A204.1 (cell line): ENCODE data around the gene PRKAR1B.

Experiments used
- FAIRE-seq: peaks from 2 replicates; lab custom pipeline; 2012; peaks lifted over from hg19 to GRCh38; lab: Jason Lieb, UNC

The PRKAR1B gene

DNA sequence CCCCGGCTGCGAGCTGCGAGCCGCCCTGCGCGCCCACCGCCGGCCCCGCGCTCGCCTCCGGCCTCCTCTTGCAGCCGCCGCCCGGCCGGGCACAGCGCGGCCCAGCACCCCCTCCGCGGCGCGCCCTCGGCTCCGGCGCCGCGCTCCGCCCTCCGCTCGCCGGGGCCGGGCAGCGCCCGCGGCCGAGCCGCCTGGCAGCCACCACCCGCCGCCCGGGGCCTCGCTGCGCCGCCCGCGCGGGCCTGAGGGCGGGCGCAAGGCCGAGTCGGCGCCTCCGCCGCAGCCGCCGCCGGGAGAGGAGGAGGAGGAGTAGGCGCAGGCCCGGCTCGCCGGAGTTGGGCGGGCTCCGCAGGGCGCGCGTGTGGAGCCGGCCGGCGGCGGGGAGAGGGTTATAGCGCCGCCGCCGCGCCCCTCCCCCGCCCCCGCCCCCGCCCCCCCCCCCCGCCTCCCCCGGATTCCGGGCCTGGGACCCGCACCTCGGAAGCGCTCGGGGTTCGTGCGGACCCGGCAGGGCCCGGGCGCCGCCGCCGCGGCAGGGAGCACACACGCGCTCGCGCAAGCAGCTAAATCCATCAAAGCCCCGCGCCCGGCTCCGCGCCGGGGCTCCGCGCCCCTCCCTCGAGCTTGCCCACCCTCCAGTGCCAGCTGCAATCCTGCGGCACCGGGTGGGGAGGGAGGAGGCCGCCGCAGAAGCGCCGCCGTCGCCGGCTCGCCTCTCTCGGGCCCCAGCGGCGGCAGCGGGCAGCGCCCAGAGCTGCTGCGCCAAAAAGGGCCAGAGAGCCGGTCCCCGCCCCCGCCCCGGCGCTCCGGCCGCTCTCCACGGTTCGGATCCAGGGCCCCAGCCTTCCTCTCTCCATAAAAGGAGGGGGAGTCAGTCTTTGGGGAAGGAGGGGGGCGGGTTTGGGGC, 207.3 kb downstream of the PRKAR1B start, which contains the start of gene PDGFA:
Gene PDGFA (minus strand): TSS at position 363 of the 907 bp plus-strand sequence. CDS start 845 bp downstream, outside the sequence.
- no peak for FAIRE-seq

- no peak for FAIRE-seq
Observed at GRCh38 chr7:518630-519483, 208.2 kb downstream of the PRKAR1B start.

DNA sequence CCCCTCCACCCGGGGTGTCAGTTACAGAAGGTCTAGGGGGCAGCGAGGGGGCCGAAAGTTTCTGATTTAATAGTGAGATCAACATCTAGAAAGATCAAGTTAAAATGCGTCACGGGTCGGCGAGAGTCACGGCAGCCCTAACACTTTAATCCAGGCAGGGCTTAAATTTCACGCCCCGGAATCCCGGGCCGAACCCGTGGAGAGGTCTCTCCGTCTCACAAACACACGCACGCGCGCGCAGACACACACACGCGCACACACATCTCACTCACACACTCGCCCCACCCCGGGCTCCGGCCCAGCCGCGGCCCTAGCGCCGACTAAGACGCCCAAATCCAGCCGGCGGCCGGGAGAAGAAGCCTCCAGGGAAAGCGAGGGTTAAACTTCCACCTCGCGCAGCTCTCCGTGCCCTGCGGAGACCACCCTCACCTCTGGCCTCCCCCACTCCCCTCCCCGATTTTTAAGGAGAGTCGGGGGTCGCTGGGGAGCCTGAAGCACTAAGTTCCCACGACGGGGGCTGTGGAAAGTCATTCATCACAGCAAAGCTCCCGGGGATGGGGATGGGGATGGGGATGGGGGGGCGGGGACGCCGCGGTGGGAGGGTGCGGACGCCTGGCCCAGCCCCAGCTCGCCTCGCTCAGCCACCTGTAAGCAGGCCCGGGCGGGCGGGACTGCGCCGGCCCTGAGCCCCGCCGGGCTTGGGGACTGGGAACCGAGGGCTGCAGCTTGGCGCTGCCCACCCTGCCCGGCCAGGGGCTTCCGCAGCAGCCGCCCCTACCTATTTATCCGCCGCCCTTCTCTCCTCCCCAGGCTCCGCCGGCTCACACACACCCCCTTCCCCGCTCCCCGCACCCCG, 209.1 kb downstream of the PRKAR1B start:
- no peak for FAIRE-seq

DNA sequence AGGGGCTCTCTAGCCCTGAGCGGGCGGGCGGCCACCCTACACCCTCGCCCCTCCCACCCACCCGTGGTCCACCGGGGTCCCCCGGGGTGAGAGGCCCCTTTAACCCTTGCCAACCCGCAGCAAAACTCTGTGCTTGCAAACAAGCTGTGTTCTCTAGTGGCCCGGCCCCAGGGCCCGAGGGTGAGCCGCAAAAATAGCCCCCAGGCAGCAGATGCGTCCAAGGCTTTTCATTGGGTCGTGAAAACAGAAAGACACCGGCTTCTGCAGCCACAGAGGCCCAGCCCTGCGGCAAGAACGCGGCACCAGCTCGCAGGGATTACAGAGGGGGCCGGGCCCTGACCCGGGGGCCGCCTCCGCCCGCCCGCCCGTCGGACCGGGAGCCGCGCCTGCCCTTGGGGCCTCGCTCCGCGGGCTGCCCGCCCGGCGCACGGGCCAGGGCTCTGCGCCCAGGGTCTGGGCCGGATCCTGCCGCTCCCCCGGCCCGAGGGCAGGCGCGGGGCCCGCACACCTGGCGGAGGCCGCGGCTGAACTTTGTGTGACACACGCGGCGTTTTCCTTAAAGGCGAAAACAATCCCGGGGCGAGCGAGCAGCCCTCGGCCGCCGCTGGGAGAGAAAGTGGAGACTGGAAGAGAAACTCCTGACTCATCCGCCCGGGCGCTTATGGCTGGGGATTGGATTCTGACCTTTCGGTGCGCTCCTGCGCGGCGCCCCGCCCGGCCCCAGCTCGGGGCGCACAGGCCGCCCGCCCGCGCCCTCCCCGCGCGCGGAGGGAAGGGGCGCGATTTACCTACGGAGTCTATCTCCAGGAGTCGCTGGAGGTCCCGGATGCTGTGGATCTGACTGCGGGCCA, 210.2 kb downstream of the PRKAR1B start:
- no peak for FAIRE-seq

DNA sequence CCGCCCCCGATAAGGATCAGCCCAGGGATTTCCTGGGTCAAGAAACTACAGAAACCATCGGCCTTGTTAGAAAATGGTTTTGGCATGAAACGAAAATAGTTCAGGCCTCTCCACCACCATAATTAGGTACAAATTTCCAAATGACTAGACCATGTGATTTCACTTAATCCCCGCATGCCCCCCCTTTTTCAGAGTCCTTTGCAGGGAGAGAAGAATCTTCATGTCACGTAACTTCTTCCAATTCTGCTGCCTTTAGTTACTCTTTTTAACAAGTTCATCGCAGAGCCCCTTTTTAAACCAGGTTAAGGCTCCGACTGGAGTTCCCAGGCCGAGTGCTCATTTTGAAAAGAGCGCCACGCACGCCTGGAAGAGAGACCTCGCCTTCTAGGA, 210.9 kb downstream of the PRKAR1B start:
- FAIRE-seq, result no peak

DNA sequence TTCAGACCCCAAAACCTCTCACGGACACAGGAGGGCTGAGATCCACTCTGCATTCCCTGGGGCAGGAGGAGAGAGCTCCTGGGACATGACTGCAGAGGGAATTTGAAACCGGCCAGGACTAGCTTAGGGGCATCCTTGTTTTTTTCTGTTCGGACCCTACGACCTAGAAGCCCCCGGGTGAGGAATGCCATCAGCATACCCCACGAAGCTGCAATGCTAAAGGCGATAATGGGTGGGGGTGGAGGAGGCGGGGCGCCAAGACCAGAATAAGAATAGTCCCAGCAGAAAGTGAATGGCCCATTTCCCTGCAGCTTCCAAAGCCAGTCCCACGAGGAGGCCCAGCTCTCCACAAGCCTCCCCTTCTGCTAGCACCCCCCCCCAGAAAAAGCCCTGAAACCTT, 211.5 kb downstream of the PRKAR1B start:
- FAIRE-seq, result no peak

- no peak for FAIRE-seq
Observed at GRCh38 chr7:514651-515598, 212.2 kb downstream of the PRKAR1B start.

- FAIRE-seq, result no peak
Observed at GRCh38 chr7:514242-514641, 212.8 kb downstream of the PRKAR1B start.

DNA sequence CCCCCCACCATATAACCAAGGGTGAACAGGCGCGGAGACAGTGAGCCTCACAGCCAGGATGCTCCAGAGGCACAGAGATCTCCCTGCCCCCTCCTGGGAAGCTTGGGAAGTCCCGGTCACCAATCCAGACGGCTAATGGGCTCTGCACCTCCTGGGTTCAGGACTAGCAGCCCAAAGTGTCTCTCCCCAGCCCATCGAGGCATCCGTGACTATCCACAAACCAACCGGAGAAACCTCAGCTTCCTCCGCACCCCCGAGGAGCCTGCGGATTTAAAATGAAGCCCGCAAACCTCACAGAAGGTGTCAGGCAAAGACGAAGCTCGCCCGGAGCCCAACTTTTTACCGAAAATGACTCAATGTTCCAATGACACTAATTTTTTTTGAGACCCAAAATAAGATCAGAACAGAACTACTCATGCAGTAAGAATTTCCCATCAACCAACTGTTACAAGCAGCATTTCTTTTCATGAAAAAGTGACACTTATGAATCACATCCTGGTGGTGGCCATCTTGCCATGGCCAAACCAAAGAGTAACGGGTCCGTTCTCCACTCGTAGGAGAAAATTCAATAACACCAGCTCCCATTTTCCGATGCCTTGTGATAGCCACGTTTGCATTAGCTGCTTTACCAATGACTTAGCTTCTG, 213.4 kb downstream of the PRKAR1B start:
- no peak for FAIRE-seq

DNA sequence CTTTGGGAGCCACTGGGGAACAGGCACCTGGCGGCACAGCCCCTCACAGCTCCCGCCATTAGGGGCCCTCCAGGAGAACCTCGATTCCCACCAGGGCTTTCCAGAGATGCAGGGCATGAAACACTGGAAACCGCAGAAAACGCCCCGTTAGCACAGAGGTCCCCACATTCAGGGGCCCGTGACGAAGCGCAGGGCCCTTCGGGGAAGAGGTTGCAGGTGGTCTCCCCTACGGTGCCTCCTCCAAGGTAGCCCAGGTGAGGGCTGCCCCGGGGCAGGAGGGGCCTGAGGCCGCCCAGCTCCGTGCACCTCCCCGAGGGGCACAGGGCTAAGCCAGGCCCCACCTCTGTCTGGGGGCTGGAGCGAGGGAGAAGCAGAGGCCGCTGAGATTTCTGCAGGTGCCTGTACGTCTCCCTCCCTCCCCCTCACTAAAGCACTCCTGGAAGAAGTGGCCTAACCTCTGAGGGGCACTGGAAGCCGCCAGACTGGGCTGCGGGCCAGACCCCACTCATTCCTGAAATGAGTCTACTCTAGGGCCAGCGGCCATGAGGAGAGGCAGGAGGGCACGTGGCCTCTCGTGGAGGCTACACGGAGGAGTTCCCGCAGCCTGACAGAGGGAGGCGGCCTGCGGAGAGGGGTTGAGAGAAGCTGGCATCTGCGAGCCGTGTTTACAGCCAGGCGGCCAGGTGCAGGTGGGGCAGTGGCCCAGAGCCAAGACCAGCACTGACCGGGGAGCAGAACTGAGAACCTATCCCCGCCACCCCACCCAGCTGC, 214.4 kb downstream of the PRKAR1B start:
- no peak for FAIRE-seq

DNA sequence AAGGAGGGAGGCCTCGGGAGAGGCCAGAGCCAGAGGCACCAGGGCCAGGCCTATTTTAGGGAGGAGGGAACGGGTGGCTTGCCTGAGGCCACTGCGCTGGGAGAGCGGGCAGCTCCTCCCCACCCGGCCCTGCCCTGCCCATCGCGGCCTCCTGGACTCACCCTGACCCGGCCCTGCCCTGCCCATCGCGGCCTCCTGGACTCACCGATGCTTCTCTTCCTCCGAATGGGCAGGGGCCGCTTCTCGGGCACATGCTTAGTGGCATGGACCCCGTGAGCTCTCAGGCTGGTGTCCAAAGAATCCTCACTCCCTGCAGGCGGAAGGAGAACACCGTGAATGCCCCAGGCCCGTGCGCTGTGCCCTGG, 215.0 kb downstream of the PRKAR1B start:
- FAIRE-seq, result no peak

GRCh38 chr7:511476-512145, 215.5 kb downstream of the PRKAR1B start:
- FAIRE-seq, result no peak

DNA sequence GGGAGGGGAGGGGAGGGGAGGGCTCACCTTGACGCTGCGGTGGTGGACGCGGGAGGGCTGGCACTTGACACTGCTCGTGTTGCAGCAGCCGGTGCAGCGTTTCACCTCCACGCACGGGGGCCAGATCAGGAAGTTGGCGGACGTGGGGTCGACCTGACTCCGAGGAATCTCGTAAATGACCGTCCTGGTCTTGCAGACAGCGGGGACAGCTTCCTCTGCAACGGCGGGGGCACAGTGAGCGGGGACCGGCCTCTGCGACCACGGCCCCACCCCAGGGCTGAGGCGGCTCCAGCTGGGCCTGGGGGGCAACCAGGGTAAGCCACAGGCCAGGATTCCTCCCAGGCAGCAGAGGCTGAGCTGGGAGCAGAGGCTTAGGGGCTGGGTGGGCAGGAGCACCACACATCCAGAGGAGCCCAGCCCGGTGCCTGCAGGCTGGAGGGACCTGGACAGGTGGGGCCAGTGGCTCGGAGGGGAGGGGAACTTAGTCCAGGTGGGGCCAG, 216.2 kb downstream of the PRKAR1B start:
- FAIRE-seq, result no peak

DNA sequence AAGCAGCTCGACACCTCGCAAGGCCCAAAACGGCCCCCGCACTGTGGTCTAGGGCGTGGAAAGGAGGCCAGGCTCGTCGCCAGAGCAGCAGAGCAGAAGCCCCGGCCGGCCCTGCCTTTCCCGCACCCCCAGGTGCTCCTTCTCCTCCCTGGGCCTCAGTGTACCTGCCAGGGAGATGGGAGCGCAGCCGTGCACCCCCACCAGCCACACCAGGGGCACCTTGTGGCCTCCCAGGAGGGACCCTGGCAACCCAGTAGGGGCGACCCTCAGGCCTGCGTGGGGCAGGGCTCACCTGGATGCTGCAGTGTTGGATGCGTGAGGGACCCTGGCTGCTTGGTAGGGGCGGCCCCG, 217.0 kb downstream of the PRKAR1B start:
- FAIRE-seq, result no peak

- FAIRE-seq, result no peak
Observed at GRCh38 chr7:509426-510130, 217.5 kb downstream of the PRKAR1B start.

DNA sequence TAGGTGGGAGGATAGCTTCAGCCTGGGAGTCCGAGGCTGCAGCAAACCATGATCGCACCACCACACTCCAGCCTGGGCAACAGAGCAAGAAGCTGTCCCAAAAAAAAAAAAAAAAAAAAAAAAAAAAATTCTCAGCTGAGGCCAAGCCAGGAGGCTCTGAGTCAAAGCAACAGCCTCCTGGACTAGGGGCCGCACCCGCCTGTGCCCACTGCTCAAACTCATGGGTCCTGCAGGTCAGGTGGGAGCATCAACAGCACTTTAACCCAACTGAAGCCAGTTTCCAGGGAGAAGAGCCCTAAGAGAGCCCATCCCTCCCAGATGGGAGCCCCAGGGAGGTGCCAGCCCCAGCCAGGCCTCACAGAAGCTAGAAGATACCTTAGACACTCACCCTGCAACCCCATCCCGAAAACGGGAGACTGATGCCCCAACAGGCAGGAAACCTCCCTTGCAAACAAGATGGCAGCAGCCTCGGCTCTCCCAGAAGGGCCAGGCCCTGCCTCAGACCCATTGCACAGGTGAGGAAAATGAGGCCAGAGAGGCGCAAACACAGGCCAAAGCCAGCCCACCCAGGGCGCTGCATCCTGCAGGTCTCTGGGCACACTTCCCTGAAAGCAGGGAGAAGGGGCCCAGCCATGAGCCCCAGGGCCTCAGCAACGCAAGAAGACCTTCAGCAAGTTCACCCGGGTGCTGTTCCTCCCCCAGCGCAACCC, 218.5 kb downstream of the PRKAR1B start:
- FAIRE-seq, result no peak
